Common myeloid progenitor, CD34-positive (primary cell): Measurements from ENCODE around the gene ARFGEF2.
"Not testable (repeated sequence)": the region's sequence is repeated elsewhere in the genome, so short reads cannot be mapped to it uniquely, and the experiment has no call there.

ENCODE experiments used
- CTCF ChIA-PET: fragments of 350-600 bp; sonication (Branson Sonifier 250); formaldehyde crosslinking; loops from one replicate; lab custom pipeline; 2021; ENCODE audit warnings: antibody characterized with exemption; lab: Charles Lee
- POLR2A ChIA-PET: fragments of 350-600 bp; sonication (Branson Sonifier 250); formaldehyde crosslinking; loops from one replicate; lab custom pipeline; 2021; ENCODE audit warnings: antibody characterized with exemption; lab: Charles Lee
- DNase-seq, 3 donors: peaks; one replicate each; pipeline versions ENCODE4 v3.0.0 to v3.0.0-alpha.2; 2013
- H3K27ac ChIP-seq, 2 experiments: 1 replicate in 1 of 2; 2 replicates in 1 of 2; pipeline ENCODE4 v1.7.0; 2013; ENCODE audit warnings: inconsistent platforms in 2 of 2, low read length in 2 of 2, mild to moderate bottlenecking in 2 of 2, low read depth in 1 of 2, moderate library complexity in 1 of 2; ENCODE audit not compliant: severe bottlenecking in 2 of 2, insufficient read depth in 1 of 2, poor library complexity in 1 of 2
- H3K27me3 ChIP-seq, 5 experiments: replicated peaks in 2 of 5; 1 replicate in 3 of 5; 2 replicates in 2 of 5; pipeline versions ENCODE4 v1.6.1 to v1.7.0; 2013; ENCODE audit warnings: low read length in 4 of 5, mild to moderate bottlenecking in 2 of 5, moderate library complexity in 2 of 5, inconsistent platforms in 1 of 5; ENCODE audit not compliant: insufficient read depth in 5 of 5, control insufficient read depth in 4 of 5
- H3K36me3 ChIP-seq, 4 experiments: 1 replicate in 2 of 4; 2 replicates in 2 of 4; pipeline versions ENCODE4 v1.6.1 to v1.7.0; 2013; ENCODE audit warnings: low read length in 3 of 4, control low read depth in 1 of 4, mild to moderate bottlenecking in 1 of 4; ENCODE audit not compliant: control insufficient read depth in 4 of 4, insufficient read depth in 4 of 4
- H3K4me1 ChIP-seq, 4 experiments: 1 replicate in 3 of 4; 2 replicates in 1 of 4; pipeline versions ENCODE4 v1.6.1 to v1.7.1; 2013; ENCODE audit warnings: low read length in 3 of 4, mild to moderate bottlenecking in 3 of 4, control low read depth in 1 of 4, inconsistent platforms in 1 of 4, moderate library complexity in 1 of 4; ENCODE audit not compliant: control insufficient read depth in 4 of 4, insufficient read depth in 4 of 4; ENCODE audit errors: control extremely low read depth in 1 of 4
- H3K4me3 ChIP-seq, 7 experiments: 1 replicate in 4 of 7; 2 replicates in 3 of 7; pipeline versions ENCODE4 v1.5.1 to v1.7.0; 2013; ENCODE audit warnings: mild to moderate bottlenecking in 7 of 7, low read length in 6 of 7, moderate library complexity in 6 of 7, inconsistent platforms in 2 of 7, low read depth in 2 of 7, control low read depth in 1 of 7; ENCODE audit not compliant: insufficient read depth in 4 of 7, control insufficient read depth in 1 of 7; ENCODE audit errors: extremely low read depth in 1 of 7
- H3K9me3 ChIP-seq, 5 experiments: 1 replicate in 4 of 5; 2 replicates in 1 of 5; pipeline versions ENCODE4 v1.6.1 to v1.7.1; 2013; ENCODE audit warnings: low read length in 4 of 5, mild to moderate bottlenecking in 2 of 5, inconsistent platforms in 1 of 5, low read depth in 1 of 5, moderate library complexity in 1 of 5; ENCODE audit not compliant: control insufficient read depth in 4 of 5, insufficient read depth in 2 of 5; ENCODE audit errors: control extremely low read depth in 1 of 5
- WGBS: methylation state at CpG from one replicate; pipeline ENCODE4 v1.1.5; 2013; ENCODE audit not compliant: insufficient coverage; 5-methylcytosine and 5-hydroxymethylcytosine counted together

ARFGEF2 gene

DNA sequence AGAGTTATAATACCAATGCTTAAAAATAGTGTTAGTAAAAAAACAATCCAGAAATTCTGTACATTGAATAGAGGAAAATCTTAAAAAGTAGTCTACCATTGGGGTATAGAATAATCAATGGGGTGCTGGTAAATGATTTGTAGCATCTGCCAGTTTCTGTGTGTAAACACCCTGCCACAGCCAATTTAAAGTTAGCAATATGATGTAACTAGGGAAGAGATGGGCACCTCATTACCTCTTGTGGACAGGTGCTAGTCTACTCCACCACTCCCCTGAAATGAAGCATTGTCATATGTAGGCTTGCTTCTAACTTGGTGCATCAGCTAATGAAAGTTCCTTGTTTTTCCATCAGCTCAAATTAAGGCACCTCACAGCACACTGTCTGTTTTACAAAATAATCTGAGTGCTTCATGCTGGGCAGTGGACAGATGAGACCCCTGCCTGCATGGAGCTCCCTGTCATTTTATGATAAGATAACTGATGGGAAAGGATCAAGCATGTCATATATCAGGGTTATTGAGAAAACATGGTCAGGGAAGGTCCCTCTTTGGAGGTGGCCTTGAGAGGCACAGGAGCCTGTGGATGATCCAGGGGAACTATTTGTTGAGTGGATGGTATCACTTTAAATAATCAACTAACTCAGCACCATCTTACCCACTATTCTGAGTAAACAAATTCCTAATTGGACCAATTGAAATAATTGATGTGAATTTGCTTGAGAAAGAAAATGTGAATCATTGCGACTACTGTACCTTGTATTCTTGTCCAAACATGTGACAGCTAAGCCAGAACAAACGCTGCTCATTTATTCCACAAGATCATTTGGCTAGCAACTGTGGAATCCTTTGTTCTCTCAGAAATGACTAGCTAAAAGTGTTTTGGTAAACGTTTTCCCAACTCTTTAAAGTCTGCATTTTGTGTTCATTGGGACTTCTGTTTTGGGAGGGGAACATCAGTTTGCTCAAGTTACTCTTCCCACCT is 78.7 kb downstream of the ARFGEF2 start:
- POLR2A ChIA-PET = interaction anchor here (1.1 kb wide), 1 partner anchor 18 kb away, joined by 3 read pairs; no protein-coding TSS in a partner anchor

DNA sequence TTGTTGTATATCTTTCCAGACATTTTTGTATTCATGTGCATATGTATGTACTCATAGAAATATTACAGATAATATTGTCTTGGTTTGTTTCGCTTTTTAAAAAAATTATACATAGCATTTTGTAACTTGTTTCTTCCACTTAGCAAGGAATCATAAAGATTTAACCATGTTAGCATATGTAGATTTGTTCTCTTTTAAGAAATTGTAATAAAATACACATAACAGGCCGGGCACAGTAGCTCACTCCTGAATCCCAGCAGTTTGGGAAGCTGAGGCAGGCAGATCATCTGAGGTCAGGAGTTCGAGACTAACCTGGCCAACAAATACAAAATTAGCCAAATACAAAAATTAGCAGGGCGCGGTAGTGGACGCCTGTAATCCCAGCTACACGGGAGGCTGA is 80.2 kb downstream of the ARFGEF2 start:
- Histone ChIP-seq H3K27ac (no peak overlapping the region), H3K36me3 (peaks cover 16 to 63% (median 40%) of the 10 kb centered on the region in 4 experiments)

More for the DNA sequence above, 78.7 kb downstream of the ARFGEF2 start:
- Histone ChIP-seq H3K4me3 (no peak overlapping the region), H3K36me3 (peaks cover 21 to 66% (median 38%) of the 10 kb centered on the region in 4 experiments), H3K4me1 (peaks cover 0 to 3% (median 1%) of the 10 kb centered on the region in 4 experiments), H3K9me3 (no peaks in the 10 kb centered on the region), H3K27me3 (no peaks in the 10 kb centered on the region), H3K27ac (no peak overlapping the region)
- CTCF ChIA-PET = interaction anchor here (1.5 kb wide), 1 partner anchor 14 kb away, joined by 5 read pairs; no protein-coding TSS in a partner anchor
- no peak for DNase-seq
- 90% methylated on average over 3 of the region's 3 CpGs for WGBS

DNA sequence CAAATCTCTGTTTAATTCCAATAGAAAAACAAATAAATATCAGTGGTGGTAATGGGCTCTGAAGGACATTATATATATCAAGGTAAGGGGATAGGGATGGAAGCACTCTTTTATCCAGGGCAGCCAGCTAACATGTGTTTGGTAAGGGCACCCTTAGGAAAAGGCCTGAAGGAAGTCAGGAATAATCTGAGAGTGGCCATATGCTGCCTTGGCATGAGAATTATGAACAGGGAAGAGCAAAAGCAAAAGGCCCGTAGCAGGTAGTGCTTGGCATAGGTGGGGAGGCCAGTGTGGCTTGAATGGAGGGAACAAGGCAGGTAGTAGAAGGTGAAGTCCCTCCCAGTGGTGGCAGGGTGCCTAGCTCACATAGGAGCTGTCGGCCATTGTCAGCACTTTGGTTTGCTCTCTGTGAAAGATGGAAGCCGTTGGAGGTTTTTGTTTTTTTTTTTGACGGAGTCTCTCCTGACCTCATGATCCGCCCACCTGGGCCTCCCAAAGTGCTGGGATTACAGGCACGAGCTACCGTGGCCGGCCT is 85.0 kb downstream of the ARFGEF2 start:
- CTCF ChIA-PET = no interaction called here
- Histone ChIP-seq H3K4me1 (no peaks in the 10 kb centered on the region), H3K27ac (no peak overlapping the region), H3K27me3 (no peaks in the 10 kb centered on the region), H3K4me3 (no peak overlapping the region), H3K36me3 (peaks cover 17 to 62% (median 33%) of the 10 kb centered on the region in 4 experiments), H3K9me3 (no peaks in the 10 kb centered on the region)
- WGBS = 99% methylated on average over 8 of the region's 8 CpGs
- DNase-seq = no peak
- POLR2A ChIA-PET = no interaction called here

More for the DNA sequence above, 80.2 kb downstream of the ARFGEF2 start:
- H3K4me1 ChIP-seq = no peaks in the 10 kb centered on the region
- no peaks in the 10 kb centered on the region for H3K27me3 ChIP-seq
- WGBS = 100% methylated on average over 1 of the region's 7 CpGs
- ChIA-PET CTCF (interaction anchor here (0.7 kb wide), 1 partner anchor 12 kb away, joined by 3 read pairs; no protein-coding TSS in a partner anchor), POLR2A (no interaction called here)
- DNase-seq = no peak
- no peak overlapping the region for H3K4me3 ChIP-seq
- no peaks in the 10 kb centered on the region for H3K9me3 ChIP-seq

DNA sequence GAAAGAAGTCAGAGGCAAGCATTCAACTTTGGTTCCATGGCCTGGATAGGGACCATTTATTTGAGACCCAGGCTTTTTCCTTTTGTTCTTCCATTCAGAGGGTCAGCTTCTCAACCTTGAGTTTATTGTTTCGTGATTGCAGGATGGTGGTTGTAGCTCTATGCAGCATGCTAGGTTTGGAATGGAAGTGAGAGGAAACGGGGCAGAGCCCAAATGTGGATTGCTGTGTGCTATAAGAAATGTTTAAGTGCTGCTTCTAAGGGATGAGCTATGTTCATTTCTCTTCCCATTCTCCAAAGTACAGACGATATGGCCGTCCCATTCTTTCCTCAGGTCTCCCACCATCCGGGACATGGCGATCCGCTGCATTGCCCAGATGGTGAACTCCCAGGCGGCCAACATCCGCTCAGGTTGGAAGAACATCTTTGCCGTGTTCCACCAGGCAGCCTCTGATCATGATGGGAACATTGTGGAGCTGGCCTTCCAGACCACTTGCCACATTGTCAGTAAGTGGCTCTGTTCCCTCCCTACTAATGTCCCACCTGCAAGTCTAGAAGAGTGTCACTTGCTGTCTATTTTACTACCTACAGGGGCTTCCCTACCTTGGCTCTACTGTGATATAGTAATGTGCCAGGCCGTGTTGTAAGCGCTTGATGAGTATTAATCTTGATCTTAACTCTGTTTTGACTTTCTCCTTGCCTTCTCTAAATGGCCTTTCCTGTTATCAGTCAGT is 88.6 kb downstream of the ARFGEF2 start:
- WGBS = over 99% methylated on average over 8 of the region's 12 CpGs
- ChIA-PET POLR2A (no interaction called here), CTCF (interaction anchor here (0.8 to 2.0 kb wide), 2 partner anchors 9 to 19 kb away, joined by 3 to 6 read pairs; no protein-coding TSS in a partner anchor)
- Histone ChIP-seq H3K36me3 (peaks cover 31 to 85% (median 53%) of the 10 kb centered on the region in 4 experiments), H3K9me3 (no peaks in the 10 kb centered on the region), H3K27ac (no peak overlapping the region), H3K4me1 (no peaks in the 10 kb centered on the region), H3K4me3 (no peak overlapping the region), H3K27me3 (no peaks in the 10 kb centered on the region)
- DNase-seq = no peak

DNA sequence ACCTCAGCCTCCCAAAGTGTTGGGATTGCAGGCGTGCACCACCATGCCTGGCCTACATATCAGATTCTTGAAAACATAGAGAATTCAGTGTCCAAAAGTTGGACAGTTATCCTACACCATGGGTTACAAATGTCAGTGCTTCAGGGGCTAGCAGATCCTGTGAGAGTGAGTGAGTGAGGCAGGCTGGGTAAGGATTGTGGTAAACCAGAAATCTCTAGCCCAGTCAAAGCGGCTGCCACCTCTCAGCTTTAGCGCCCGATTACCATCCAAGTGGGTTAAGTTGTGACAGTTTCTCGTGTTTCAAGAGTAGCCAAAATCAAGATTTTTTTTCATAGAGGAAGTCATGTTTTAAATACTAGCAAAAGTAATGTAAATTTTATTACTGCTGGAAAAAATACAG is 102.7 kb downstream of the ARFGEF2 start:
- no peak overlapping the region for H3K27ac ChIP-seq
- no peak for DNase-seq
- ChIA-PET CTCF (interaction anchor here (1.1 kb wide), 1 partner anchor 75 kb away, joined by 3 read pairs; no protein-coding TSS in a partner anchor), POLR2A (no interaction called here)
- H3K36me3 ChIP-seq = peaks cover 17 to 68% (median 43%) of the 10 kb centered on the region in 4 experiments
- no peaks in the 10 kb centered on the region for H3K27me3 ChIP-seq
- H3K4me3 ChIP-seq = no peak overlapping the region
- no peaks in the 10 kb centered on the region for H3K4me1 ChIP-seq
- WGBS = no CpG with 5 or more reads among the region's 5 CpGs
- no peaks in the 10 kb centered on the region for H3K9me3 ChIP-seq

DNA sequence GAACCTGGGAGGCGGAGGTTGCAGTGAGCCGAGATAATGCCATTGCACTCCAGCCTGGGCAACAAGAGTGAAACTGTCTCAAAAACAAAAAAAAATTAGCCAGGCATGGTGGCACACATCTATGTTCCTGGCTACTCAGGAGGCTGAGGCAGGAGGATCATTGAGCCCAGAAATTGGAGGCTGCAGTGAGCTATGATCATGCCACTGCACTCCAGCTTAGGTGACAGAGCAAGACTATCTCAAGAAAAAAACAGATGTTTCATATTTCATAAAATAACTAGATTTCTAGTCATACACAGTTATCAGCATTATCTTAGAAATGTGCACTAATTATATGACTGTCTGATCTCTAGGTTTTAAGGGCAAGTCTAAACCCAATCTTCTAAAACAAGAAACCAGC is 106.7 kb downstream of the ARFGEF2 start:
- H3K4me3 ChIP-seq, H3K9me3 ChIP-seq, H3K4me1 ChIP-seq, H3K27ac ChIP-seq, H3K27me3 ChIP-seq, DNase-seq, POLR2A ChIA-PET: not testable (repeated sequence)
- peaks cover 17 to 73% (median 41%) of the 10 kb centered on the region in 4 experiments for H3K36me3 ChIP-seq
- CTCF ChIA-PET = interaction anchor here (1.1 to 2.3 kb wide), 4 partner anchors 8 to 35 kb away, joined by 3 to 9 read pairs (median 6); no protein-coding TSS in a partner anchor
- 90% methylated on average over 2 of the region's 2 CpGs for WGBS
